GM19372 (cell line): ENCODE results near the gene RAB3C.

Experiments used
- ATAC-seq: cut with Tn5 transposase; IDR thresholded peaks from one replicate; pipeline ENCODE4 v1.9.1; 2021; ENCODE audit warnings: mild to moderate bottlenecking, low read depth, moderate library complexity; ENCODE audit not compliant: unreplicated experiment

RAB3C gene

DNA sequence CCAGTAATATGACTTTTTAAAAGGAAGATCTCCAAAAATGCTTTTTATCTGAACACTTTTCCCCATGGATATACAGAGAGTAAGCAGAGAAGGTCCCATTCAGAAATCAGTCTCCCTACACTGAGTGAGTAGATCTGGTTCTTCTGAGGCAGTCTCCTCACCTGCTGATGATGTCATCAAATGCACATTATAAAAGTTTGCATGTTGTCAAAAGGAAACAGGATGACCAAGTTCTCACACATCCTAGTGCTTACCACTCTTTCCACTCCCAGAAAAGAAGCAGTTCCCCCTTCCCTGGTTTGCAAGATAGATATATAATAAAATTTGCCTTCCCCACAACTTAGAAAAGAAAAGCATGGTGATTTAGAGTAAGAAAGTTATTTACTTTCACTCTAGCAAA lies 180.5 kb downstream of the RAB3C start:
- ATAC-seq: no peak

DNA sequence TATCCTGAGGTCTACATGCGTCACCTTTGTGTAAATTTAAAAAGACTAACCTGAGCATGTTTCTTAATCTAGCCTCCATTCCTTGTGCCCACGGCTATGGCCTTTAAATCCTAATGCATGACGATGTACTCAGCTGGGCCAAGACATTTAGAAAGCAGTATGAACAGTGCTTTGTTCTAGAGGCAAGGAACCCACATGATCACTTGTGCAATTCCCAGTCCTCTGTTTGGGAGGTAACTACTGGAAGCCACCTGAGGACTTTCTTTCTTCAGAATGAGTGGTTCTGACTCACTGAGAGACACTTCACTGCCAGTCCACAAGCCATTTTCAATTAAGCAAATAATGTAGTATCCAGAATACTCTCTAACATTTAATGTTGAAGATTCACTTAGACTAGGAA lies 181.3 kb downstream of the RAB3C start:
- no peak for ATAC-seq

DNA sequence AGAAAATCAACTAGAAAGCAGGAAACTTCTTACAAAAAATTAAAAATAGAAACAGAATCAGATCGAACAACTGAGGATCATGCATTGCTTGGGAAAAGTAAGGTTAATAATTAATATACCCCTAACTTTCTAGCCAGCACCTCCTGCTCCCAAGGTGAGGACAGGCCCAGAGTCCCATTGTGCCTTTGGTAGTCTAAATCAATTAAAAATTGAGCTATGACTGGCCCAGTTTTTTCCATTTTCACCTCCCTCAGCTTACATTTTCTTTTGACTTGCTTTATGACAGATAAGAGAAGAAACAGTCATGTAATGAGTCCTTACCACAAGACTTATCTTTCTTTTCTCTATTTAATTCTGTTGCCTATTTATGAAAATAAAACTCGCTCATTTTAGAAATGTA lies 182.2 kb downstream of the RAB3C start:
- ATAC-seq: no peak

DNA sequence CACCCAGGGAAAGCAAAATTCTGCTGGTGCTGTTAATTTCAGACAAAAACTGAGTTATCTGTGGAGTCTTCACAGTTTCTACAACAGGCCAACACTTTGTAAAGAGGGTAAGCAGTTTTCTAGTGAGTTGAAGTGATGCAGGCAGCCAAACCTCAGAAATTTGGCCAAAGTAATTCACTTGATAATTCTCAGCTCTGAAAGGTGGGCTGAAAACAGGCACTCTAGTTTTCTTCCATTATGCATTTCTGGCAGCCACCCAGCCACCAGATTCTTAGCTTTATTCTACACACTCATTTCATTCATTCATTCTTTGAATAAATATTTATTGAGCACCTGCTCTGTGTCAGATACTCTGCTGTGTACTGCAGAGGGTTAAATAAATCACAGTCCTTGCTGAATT lies 184.2 kb downstream of the RAB3C start:
- no peak for ATAC-seq

DNA sequence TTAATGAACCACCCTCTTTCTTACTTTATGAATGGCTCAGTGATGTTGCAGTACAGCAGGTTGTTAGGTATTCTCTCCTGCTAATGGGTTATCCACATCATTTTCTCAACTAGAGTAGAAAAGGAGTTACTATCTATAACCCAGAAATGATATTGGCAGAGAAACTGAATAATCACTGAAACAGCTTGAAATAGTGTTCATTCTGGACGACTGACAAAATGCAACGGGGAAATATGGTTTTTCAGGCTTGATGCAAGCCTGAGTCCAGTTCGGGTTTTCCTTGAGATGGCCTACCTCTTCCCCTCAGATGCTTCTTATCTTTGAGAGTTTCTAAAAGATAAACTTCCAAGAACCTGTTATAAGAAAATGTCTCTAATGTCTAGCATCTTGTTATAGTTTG lies 187.3 kb downstream of the RAB3C start:
- no peak for ATAC-seq

DNA sequence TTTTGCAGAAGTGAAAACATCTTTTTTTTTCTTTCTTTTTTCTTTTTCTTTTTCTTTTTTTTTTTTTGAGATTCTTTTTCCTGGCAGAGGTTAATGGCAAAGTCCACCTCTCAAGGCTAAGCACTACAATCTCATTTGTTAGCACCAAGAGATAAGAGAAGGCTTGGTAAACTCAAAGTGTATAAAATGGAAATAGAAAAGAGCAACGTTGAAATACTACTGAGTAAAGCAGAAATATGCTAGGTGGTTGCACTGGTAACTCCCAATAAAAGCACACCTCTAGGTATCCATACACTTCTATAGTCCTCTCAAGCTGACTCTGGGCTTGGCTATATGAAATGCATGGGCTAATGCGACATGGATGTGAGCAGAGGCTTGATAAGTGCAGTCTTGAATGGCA lies 188.9 kb downstream of the RAB3C start:
- ATAC-seq: no peak

DNA sequence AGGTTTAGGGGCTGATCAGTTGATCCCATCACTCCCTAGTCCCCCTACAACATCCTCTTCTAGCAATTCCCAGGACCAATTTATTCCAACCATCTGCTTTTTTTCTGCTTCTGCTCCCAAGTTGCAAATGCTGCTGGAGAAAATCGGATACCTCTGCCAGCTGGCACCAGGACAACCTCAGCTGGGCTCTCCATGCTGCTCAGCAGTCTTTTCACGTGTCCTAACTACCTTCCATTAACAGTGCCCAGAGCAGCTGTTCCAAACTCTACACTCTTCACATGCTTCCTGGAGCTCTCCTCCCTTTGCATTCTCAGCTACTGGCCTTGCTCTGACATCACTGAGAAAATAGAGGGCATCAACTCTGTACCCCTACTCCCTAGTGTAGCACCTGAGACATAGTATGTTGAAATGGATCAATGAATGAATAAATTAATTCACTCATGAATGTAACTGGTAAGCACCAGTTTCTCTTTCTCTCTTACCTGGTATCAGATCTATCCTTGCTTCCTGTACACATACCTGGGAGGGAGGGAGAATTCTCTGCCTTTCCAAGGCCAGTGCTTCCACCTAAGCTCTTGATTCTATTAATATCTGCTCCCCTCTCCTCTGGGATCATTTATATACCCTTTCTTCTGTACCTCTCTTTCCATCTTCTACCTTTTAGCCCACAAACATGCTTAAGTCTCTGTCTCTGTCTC lies 191.0 kb downstream of the RAB3C start:
- ATAC-seq: no peak

DNA sequence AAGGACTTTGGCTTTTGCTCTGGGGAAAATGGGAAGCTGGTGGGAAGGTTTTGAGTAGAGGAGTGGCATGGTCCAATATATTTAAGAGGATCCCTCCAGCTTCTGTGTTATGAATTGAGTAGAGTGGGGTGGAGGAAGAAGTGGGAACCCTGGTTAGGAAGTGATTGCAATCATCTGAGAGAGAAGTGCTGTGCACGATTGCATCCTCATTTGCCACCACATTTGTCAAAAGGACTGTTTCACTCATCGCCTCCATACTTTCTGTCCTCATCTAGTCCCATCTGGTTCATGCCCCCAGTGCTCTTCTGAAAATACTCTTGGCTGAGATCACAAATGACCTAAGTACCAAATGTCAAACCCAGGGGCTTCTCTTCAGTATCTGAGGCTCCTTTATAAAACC lies 192.1 kb downstream of the RAB3C start:
- no peak for ATAC-seq

DNA sequence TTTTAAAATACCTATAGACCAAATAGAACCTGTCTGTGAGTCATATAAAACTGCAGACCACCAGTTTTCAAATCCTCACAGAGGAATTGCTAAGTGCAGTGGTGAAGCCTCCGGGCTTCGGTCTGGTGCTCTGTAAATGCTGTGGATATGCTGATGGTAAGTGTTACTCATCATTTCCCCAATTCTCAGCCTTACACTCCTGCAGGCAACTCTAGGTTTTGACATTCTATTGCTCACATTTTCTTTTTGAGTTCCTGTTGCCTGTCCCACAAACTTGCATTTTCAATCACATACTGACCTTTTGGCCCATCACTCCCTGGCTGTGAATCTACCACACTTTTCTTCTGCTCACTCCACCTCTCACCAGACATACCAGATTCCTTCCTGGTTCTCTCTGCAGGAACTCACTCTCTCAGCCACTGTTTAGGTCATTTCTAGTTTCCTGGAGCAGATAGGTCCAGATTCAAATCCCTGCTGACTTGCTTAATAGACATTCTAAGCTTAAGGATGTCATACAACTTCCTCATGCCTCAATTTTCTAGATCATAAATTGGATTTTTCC lies 192.9 kb downstream of the RAB3C start:
- ATAC-seq: peak; percentile 73

DNA sequence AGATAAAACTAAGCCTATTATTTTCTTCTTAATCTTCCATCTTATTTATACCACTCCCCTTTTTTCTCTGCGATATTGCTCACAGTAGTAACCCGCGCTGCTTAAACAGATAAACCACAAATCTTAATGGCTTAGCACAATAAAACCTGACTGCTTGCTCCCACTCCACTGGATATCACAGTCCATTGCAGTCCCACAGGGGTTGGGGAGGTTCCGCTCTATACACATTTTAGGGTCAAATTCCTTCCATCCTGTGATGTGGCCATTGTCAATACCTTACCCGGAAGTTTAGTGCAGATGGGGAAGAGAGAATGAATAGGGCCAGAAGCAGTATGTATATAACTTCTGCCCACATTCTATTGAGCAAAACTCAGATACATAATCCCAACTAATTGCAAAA lies 193.7 kb downstream of the RAB3C start:
- ATAC-seq: no peak

DNA sequence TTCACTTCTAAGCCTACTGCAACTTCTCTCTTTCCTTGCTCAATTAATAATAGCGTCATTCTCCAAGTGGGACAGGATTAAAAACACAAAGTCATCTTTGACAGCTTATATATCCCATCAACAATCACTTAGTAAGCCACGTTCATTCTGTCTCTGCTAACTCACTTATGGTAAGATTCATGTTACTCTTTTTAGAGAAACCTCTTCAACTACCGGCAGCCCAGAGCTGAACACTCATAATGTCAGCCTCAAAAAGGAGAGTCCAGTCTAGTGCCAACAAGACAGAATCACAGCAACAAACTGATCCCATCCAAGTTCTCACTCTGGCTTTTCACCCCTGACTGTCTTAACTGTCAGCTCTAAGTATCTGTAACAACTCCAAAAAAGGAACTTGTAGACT lies 196.0 kb downstream of the RAB3C start:
- ATAC-seq: no peak

DNA sequence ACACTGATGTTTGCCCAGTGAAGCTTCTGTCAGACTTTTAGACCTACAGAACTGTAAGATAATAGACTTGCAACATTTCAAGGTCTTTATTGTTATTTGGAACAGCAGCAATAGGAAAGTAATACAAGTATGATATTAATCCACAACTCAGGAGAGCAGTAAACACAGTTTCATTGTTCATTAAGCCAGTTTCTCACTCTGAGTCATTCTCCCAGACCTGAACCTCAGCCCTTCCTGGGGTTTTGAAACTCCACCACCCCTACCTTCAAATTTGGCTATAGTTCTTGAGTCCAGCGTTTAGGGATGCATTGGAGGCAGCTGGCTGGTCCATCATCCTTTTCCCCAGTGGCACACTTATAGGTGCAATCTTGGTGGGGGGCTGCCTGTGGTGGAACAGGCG lies 203.2 kb downstream of the RAB3C start:
- peak; percentile 51 for ATAC-seq

DNA sequence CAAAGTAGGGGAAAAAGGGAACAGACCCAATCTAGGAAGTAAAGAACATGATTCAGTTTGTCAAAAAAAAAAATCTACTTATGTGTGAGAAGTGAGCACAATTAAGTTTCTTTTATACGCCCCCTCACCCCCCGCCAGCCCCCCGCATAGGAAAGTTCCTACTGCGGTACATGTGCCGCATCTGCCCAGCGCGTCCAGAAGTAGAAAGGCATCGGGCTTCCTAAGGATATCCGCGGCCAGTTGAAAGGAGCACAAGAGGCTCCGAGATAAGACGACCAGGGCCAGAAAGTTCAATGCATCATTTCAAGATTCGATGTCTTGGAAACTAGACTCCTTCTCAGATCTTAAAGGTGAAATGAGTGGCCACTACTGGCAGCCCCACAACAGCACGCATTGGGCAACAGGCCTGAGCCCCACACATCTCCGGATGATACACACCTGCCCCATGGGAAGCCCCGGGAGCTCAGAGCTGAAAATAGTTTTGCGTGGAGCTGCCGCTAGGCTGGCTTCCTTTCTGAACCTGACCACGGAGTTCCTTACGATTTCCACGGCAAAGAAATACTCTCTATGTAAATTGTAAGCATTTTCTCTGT lies 203.9 kb downstream of the RAB3C start:
- ATAC-seq: peak; percentile 50

DNA sequence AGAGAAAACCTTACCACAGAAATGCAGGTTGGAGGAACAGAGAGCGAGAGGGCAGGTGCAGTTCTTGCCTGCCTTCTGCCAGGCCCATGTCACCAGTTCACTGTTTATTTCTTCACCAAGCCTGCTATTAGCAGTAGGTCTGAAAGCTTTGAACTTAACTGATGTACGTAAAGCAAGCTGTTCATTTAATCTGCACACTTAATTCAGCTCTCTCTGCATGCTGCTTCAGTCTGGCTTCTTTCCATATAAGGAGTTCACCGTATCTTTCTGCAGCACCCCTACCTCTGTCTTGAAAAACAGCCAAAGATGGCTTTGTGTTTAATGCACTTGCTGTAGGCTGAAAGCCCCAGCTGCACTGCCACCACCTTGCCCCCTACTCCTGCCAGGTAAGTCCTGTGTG lies 205.1 kb downstream of the RAB3C start:
- ATAC-seq: no peak

DNA sequence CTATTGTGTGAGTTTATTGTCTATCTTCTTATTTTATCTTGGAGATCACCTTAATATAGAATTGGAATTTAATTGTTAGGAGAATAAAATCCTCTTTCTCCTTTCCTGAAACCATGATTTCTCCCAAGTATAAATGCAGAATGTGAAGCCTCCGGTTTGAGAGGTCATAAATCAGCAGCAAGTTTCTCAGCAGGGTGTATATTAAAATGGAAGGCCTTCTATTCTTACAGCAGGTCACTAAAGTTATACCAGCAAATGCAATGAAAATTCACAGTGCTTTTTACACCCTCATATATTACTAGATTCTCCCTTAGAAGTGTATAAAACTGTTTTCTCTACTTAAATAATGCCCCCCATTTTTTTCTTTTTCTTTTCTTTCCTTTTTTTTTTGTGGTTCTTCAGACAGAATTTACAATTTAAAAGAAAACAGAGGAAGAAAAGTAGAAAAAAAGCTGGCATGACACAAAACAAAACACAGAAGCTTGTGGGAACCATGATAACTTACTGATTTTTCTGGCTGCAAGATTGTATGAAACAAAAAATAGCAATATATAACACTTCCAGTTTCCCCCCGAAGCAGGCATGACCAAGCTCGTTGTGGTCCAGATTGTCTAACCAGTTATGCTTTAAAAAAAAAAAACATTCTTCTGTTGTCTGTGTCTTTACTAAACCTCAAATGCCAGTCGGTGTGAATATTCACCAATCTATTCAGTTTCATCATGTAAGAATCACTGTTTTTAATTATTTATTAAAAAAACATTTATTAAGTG lies 211.2 kb downstream of the RAB3C start:
- ATAC-seq: no peak

DNA sequence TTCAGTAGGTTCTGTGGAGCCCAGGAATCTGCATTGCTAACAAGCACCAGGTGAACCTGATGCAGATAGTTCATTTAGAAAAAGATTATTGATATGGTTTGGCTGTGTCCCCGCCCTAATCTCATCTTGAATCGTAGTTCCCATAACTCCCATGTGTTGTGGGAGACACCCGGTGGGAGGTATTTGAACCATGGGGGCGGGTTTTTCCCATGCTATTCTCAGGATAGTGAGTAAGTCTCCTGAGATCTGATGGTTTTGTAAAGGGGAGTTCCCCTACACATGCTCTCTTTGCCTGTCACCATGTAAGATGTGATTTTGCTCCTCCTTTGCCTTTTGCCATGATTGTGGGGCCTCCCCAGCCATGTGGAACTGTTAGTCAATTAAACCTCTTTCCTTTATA lies 212.0 kb downstream of the RAB3C start:
- ATAC-seq: no peak

DNA sequence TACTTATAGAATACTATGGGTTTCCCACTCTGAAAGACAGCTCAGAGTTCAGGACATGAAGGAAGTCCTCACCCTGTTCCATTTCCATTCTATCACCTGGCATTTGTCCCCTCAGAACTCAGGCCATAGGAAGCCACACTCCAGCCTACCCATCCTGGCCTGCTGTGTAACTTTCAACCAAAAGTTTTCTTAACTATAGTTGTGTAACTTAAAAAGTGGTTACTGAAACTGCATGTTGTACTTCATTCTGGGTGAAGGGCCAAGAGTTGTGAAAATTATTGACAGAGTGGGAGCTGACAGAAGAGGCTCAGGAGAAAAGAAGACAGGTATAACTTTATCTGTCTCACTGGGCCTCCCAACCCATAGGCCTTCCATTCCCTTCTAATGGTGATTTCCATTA lies 212.5 kb downstream of the RAB3C start:
- no peak for ATAC-seq

DNA sequence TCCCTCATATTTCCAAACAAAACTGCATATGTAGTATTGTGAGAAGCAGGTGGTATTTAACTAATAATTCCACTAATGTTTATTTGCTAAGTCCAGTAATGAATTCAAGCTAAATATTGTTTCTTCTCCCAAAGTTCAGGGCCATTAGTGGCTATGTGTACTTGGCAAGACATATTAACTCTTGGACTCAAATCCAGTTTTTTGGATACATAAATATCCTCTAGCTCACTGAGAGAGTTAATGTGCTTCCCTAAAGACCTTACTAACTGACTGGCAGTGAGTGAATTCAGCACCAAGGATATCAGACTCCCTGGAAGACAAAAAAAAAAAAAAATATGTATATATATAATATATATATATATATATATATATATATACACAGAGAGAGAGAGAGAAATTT lies 214.1 kb downstream of the RAB3C start:
- ATAC-seq: no peak

DNA sequence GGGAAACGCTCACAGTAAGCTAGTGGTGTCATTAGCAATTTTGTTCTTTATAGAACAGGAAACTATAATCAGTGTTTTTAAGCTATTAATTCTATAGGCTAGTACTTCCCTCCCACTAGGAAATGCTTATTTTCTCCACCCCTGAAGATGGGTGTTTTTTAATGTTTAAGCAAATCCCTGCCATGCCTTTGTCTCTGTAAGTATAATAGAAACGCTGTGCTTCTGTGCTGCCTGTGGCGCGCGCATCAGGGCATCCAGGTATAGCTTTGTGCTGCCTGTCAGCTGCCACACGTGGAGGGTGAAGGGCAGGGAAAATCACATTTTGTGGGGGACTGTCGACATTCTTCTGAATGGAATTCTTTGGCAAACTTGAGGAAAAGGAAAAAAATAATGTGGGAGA lies 217.5 kb downstream of the RAB3C start:
- no peak for ATAC-seq

DNA sequence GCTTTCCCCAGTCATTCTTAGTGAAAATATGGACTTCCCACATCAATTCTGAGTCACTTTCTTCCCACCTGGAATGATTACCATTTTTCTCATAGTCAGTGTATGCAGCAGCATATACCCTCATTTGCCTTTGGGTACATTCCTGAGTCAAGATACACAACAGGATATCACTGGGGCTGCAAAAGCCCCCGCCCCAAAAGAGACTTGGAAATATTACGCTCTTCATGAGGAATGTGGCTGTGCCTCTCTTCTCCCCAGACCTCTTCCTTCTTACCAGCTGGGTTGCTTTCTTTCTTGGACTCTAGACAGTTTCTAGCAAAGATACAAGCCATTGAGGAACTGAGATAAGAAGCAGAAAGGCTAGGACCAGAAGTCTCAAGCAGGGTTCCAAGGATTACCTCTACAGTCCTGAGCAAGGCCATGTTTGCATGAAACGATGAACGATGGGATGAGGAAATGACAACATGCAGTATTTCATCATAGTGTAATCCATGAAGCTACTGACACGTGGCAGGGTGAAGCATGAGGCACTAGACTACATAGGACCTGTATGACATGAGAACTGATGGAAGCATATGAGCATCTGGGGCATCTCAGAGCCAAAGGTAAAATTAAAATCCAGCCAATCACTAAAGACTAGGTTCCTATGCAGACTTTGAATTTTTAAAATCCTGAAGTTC lies 218.1 kb downstream of the RAB3C start:
- ATAC-seq: no peak

DNA sequence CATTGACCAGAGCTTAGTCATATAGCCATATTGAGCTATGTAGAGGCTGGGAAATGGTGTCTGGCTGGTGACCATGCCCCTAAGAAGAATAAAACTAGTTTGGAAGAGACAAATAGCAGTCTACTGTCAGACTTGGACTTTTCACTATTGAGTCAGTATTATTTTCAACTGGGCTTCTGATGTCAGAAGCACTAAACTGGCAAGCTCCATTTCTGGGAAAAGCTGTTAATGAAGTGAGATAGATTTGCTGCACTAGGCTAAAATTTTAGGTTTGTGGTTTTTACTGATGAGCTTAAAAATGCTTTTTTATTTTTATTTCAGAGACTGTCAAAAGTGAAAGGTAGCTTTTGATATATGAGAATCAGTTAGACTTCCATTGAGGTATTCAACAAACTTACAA lies 220.2 kb downstream of the RAB3C start:
- no peak for ATAC-seq
